ENCODE results near the gene GKN1. TPM values are rescaled to one million over a fixed set of nuclear protein-coding genes. Genes with fewer than 3 reads are reported as not detected.
A peak's percentile ranks its signal among the peaks of the same experiment; 100 is the strongest.

The GKN1 gene
- total and polyA plus RNA-seq, 2 of the 8 experiments (the other 6 are each of a cell fraction or from before 2014, with no cell fraction given): not detected

- Histone ChIP-seq H2BK20ac (ENCODE audit: low read length) (no peak overlapping the region), H3K56ac (replicated peaks; ENCODE audit: insufficient read length, low read depth, low read length) (no peak overlapping the region), H2BK120ac (replicated peaks; ENCODE audit: low read depth, low read length) (no peak overlapping the region), H3K4ac (replicated peaks; ENCODE audit: insufficient read length, low read depth, low read length) (no peak overlapping the region), H3K79me2 (ENCODE audit: control insufficient read depth in 1 of 2, insufficient read depth in 2 of 2, low read length in 2 of 2) (no peaks in the 10 kb centered on the region), H3K23me2 (ENCODE audit: low read depth, low read length) (no peaks in the 10 kb centered on the region), H3K18ac (ENCODE audit: extremely low read depth, low read length) (no peak overlapping the region), H4K91ac (replicated peaks; ENCODE audit: insufficient read length, low read length) (no peak overlapping the region), H3K36me3 (ENCODE audit: control insufficient read depth in 2 of 4, insufficient read depth in 4 of 4, low read length in 3 of 4) (no peaks in the 10 kb centered on the region), H3K9me3 (ENCODE audit: insufficient read depth in 2 of 2, low read depth in 1 of 2, low read length in 1 of 2) (no peaks in the 10 kb centered on the region), H2BK12ac (ENCODE audit: low read depth, low read length) (no peak overlapping the region), H4K8ac (ENCODE audit: extremely low read depth, insufficient read depth, low read length) (no peak overlapping the region), H3K27ac (ENCODE audit: low read depth, low read length) (no peak overlapping the region), H3K79me1 (ENCODE audit: low read depth, low read length) (no peaks in the 10 kb centered on the region), H4K20me1 (replicated peaks in 1 of 2; ENCODE audit: control insufficient read depth in 1 of 2, insufficient read depth in 2 of 2, low read length in 2 of 2) (no peaks in the 10 kb centered on the region), H3K4me3 (ENCODE audit: extremely low read depth in 1 of 4, insufficient read depth in 2 of 4, low read depth in 3 of 4, low read length in 4 of 4) (no peak overlapping the region), H3K27me3 (replicated peaks in 1 of 4; ENCODE audit: control insufficient read depth in 3 of 4, extremely low read depth in 1 of 4, insufficient read depth in 3 of 4, low read length in 3 of 4) (no peaks in the 10 kb centered on the region), H2BK15ac (ENCODE audit: low read length) (no peak overlapping the region), H3K4me2 (ENCODE audit: insufficient read depth in 1 of 2, low read depth in 2 of 2, low read length in 2 of 2) (no peak overlapping the region), H4K5ac (ENCODE audit: insufficient read length, low read depth, low read length) (no peak overlapping the region), H2BK5ac (ENCODE audit: low read depth, low read length) (no peak overlapping the region), H3K4me1 (replicated peaks in 1 of 4; ENCODE audit: control insufficient read depth in 3 of 4, insufficient read depth in 4 of 4, low read length in 3 of 4) (no peaks in the 10 kb centered on the region), H2AFZ (ENCODE audit: low read length) (0 out of 2 replicates have a peak overlapping the region, but pooled peaks have one; percentile 31), H3K9ac (replicated peaks in 1 of 4; ENCODE audit: extremely low read depth in 1 of 4, low read depth in 3 of 4, low read length in 3 of 4) (no peak overlapping the region), H2AK5ac (ENCODE audit: low read depth, low read length) (no peak overlapping the region), H3K23ac (ENCODE audit: insufficient read length) (no peak overlapping the region), H3K14ac (ENCODE audit: insufficient read length) (no peak overlapping the region)
- CTCF ChIA-PET (ENCODE audit: partially characterized antibody): interaction anchor here (0.9 to 4.8 kb wide), 8 partner anchors 9 to 225 kb away, joined by 3 to 39 read pairs (median 5); partner anchors contain the start of gene GKN2
- POLR2A ChIA-PET (ENCODE audit: partially characterized antibody): no interaction called here
- 88% methylated on average over 3 of the region's 3 CpGs; no CpG with 5 or more reads in 1 of the 2 experiments for WGBS, 2 experiments (ENCODE audit: extremely low coverage in 1 of 2, insufficient coverage in 1 of 2, insufficient read length in 1 of 2, insufficient replicate concordance in 2 of 2, low coverage in 1 of 2, low lambda C conversion rate in 2 of 2, missing lambda C conversion rate in 1 of 2)
- FAIRE-seq (no peak), DNase-seq (ENCODE audit: low read depth in 1 of 2, low spot score in 2 of 2) (no peak)
- no peak for TF ChIP-seq SRF (IDR thresholded peaks at IDR 0.05; ENCODE audit: low read depth, low read length)
- TF ChIP-seq, protein P1, sequence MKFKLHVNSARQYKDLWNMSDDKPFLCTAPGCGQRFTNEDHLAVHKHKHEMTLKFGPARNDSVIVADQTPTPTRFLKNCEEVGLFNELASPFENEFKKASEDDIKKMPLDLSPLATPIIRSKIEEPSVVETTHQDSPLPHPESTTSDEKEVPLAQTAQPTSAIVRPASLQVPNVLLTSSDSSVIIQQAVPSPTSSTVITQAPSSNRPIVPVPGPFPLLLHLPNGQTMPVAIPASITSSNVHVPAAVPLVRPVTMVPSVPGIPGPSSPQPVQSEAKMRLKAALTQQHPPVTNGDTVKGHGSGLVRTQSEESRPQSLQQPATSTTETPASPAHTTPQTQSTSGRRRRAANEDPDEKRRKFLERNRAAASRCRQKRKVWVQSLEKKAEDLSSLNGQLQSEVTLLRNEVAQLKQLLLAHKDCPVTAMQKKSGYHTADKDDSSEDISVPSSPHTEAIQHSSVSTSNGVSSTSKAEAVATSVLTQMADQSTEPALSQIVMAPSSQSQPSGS (IDR thresholded peaks at IDR 0.05; ENCODE audit: low read length): no peak
- no peak for TF ChIP-seq POLR2AphosphoS5 (IDR thresholded peaks at IDR 0.05; ENCODE audit: low read depth, low read length)
- TF ChIP-seq RNF2 (IDR thresholded peaks at IDR 0.05; ENCODE audit: borderline replicate concordance, low read depth, low read length, missing control alignments, poor library complexity, severe bottlenecking): no peak
- no peak for TF ChIP-seq TBP (IDR thresholded peaks at IDR 0.05; ENCODE audit: low read depth, low read length)
- no peak for TF ChIP-seq TAF7 (optimal IDR thresholded peaks at IDR 0.05; ENCODE audit: borderline replicate concordance, low read depth, low read length)
- TF ChIP-seq CBX8 (IDR thresholded peaks at IDR 0.05; ENCODE audit: borderline replicate concordance, low read depth, low read length): no peak
- TF ChIP-seq NRF1 (IDR thresholded peaks at IDR 0.05; ENCODE audit: low read depth, low read length): no peak
- TF ChIP-seq NANOG (IDR thresholded peaks at IDR 0.05; ENCODE audit: insufficient read depth, low read depth, low read length, poor library complexity, severe bottlenecking): no peak
- TF ChIP-seq BCL11A (IDR thresholded peaks at IDR 0.05; ENCODE audit: low read depth in 2 of 2, low read length in 2 of 2): no peak
- no peak for TF ChIP-seq RAD21 (IDR thresholded peaks at IDR 0.05 in 1 of 2, conservative IDR thresholded peaks at IDR 0.05 in 1 of 2; ENCODE audit: low read depth in 2 of 2, low read length in 2 of 2)
- TF ChIP-seq CREB1 (IDR thresholded peaks at IDR 0.05): no peak
Measured at GRCh38 chr2:68934021-68934420, 40.4 kb upstream of the GKN1 start.
